Activated naive CD4-positive, alpha-beta T cell treated with anti-CD3 and anti-CD28 coated beads, Interleukin-2, amount 50 U/mL, for 16 hours (primary cell): ENCODE measurements around the gene FAM83D.

Experiments
- DNase-seq: peaks from one replicate; pipeline ENCODE4 v3.0.0-alpha.2; 2020

The FAM83D gene

GRCh38 chr20:38926142-38926933 is at the start of gene FAM83D:
Gene FAM83D, plus strand, starts transcription at chr20:38926417. Its CDS starts 26 bp downstream, at chr20:38926443.
- DNase-seq: peak; percentile 93

GRCh38 chr20:38877483-38877882 is 48.7 kb upstream of the FAM83D start:
- no peak for DNase-seq

- no peak for DNase-seq
Measured at GRCh38 chr20:38878866-38879265, 47.4 kb upstream of the FAM83D start.

- no peak for DNase-seq
Measured at GRCh38 chr20:38880952-38881735, 45.1 kb upstream of the FAM83D start.

- no peak for DNase-seq
Measured at GRCh38 chr20:38881806-38882440, 44.3 kb upstream of the FAM83D start.

- DNase-seq: no peak
Measured at GRCh38 chr20:38882600-38882999, 43.6 kb upstream of the FAM83D start.

- no peak for DNase-seq
Measured at GRCh38 chr20:38883081-38883980, 42.9 kb upstream of the FAM83D start.

- no peak for DNase-seq
Measured at GRCh38 chr20:38883981-38884733, 42.1 kb upstream of the FAM83D start.

GRCh38 chr20:38885357-38885756 is 40.9 kb upstream of the FAM83D start:
- DNase-seq: no peak

- DNase-seq: no peak
Measured at GRCh38 chr20:38888059-38888831, 38.0 kb upstream of the FAM83D start.

GRCh38 chr20:38889050-38889449 is 37.2 kb upstream of the FAM83D start:
- no peak for DNase-seq

- no peak for DNase-seq
Measured at GRCh38 chr20:38889792-38890496, 36.3 kb upstream of the FAM83D start.

GRCh38 chr20:38890497-38890818 is 35.8 kb upstream of the FAM83D start:
- no peak for DNase-seq

GRCh38 chr20:38892091-38892981 is 33.9 kb upstream of the FAM83D start:
- DNase-seq: no peak

GRCh38 chr20:38893056-38893564 is 33.1 kb upstream of the FAM83D start:
- no peak for DNase-seq

GRCh38 chr20:38893565-38894090 is 32.6 kb upstream of the FAM83D start:
- DNase-seq: peak; percentile 80

GRCh38 chr20:38894091-38894847 is 31.9 kb upstream of the FAM83D start:
- no peak for DNase-seq
